HUES48 (cell line): Measurements from ENCODE around the gene SYCP2.

Experiments
- H3K27ac ChIP-seq: one replicate; pipeline ENCODE4 v1.7.0; 2013; ENCODE audit warnings: low read depth, low read length, inconsistent platforms
- H3K27me3 ChIP-seq: 2 replicates; pipeline ENCODE4 v1.6.1; 2013; ENCODE audit warnings: mild to moderate bottlenecking, low read length; ENCODE audit not compliant: control insufficient read depth, insufficient read depth
- H3K36me3 ChIP-seq: 2 replicates; pipeline ENCODE4 v1.6.1; 2013; ENCODE audit warnings: low read length; ENCODE audit not compliant: control insufficient read depth, insufficient read depth
- H3K4me1 ChIP-seq: 2 replicates; pipeline ENCODE4 v1.6.1; 2013; ENCODE audit warnings: mild to moderate bottlenecking, low read length; ENCODE audit not compliant: control insufficient read depth, insufficient read depth
- H3K4me3 ChIP-seq: 2 replicates; pipeline ENCODE4 v1.5.1; 2013; ENCODE audit warnings: mild to moderate bottlenecking, low read depth, low read length
- H3K9ac ChIP-seq: 2 replicates; pipeline ENCODE4 v1.6.1; 2013; ENCODE audit warnings: mild to moderate bottlenecking, low read depth, low read length, moderate library complexity
- H3K9me3 ChIP-seq: 2 replicates; pipeline ENCODE4 v1.6.1; 2013; ENCODE audit warnings: low read length; ENCODE audit not compliant: control insufficient read depth, insufficient read depth

Gene SYCP2

DNA sequence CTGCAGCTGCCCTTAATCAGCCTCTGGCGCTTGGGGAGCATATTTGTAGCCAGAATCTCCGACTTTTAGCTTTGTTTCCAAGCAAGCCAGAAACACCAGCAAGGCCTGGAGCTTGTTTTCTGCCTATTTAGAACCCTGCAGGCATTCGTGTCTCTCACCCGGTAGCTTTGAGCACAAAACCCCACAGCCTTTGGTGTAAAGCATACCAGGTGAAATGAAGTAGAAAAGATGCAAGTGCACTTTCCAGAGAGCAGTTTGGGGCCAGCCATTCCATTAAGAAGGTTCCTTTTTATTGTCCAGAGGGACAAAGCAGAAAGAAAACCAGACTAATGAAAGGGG, 7.5 kb upstream of the SYCP2 start:
- Histone ChIP-seq H3K27ac (peak overlapping the region; percentile 92), H3K36me3 (peaks cover 37% of the 10 kb centered on the region), H3K9me3 (peaks cover 5% of the 10 kb centered on the region), H3K4me1 (peaks cover 17% of the 10 kb centered on the region), H3K27me3 (peaks cover 17% of the 10 kb centered on the region), H3K9ac (peak overlapping the region; percentile 91), H3K4me3 (peak overlapping the region; percentile 75)

DNA sequence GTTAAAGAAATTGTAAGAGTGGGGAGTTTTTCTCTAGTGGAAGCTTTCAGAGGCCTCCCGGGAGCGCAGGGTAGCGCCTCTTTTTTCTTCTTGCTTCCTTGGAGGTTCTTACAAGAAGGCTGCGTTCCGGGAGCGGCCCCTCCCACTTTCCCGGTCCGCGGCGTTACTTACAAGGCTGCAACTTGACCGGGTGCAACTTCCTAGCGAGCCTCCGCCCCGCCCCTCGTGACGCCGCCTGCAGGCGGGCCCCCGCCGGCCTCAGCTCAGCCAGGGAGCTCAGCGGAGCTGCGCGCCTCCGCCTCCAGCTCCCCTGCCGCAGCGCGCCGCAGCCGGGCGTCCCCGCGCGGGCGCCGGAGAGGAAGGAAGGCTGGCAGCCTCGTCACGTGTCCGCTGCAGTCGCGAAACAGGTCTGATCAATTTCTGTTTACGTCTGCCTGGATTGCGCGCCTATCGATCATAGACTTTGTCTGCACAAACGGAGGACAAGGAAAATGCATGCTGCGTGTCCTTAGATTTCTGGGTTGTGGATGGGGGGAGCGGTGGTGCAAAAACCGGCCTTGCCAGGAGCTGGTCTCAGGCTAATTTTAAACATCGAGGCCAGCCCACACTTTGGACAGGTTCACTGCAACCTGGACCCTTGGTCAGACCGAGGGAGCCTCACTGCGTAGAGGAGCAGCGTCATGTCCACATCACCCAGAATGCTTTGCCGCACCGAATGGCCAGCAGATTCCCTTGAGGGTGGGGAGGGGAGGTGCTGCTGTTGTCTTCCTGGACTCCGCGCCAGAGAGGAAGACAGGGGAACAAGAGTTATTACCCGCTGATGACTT, 6.9 kb upstream of the SYCP2 start, which contains the start of the genes FAM217B and PPP1R3D:
TSS of gene FAM217B (plus strand) at position 261 of the 827 bp plus-strand sequence. CDS start 3,555 bp downstream, outside the sequence.
TSS of gene PPP1R3D (minus strand) at position 177 of the 827 bp plus-strand sequence. CDS start 374 bp downstream, outside the sequence.
- peak within 1 kb of the TSS; percentile 92 for H3K27ac ChIP-seq
- peaks cover 37% of the 10 kb centered on the region for H3K36me3 ChIP-seq
- peaks cover 5% of the 10 kb centered on the region for H3K9me3 ChIP-seq
- H3K27me3 ChIP-seq = peaks cover 20% of the 10 kb centered on the region
- H3K4me3 ChIP-seq = peak within 1 kb of the TSS; percentile 75
- H3K4me1 ChIP-seq = peaks cover 13% of the 10 kb centered on the region
- H3K9ac ChIP-seq = peak within 1 kb of the TSS; percentile 91

DNA sequence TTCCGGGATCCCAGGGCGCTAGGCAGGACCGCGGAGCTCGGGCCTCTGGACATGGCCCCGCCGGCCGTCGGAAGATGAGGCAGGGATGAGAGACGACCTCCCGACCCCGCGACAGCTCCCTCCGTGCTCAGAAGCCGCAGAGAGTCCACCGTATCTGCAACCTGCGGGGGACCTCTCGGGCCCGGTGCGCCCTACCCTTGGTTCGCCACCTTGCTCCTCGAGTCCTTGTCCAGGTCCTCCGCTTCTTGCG, 6.4 kb upstream of the SYCP2 start:
- Histone ChIP-seq H3K4me3 (peak overlapping the region; percentile 75), H3K36me3 (peaks cover 31% of the 10 kb centered on the region), H3K27me3 (peaks cover 25% of the 10 kb centered on the region), H3K9me3 (peaks cover 5% of the 10 kb centered on the region), H3K9ac (0 out of 2 replicates have a peak overlapping the region, but pooled peaks have one; percentile 91), H3K4me1 (peaks cover 11% of the 10 kb centered on the region), H3K27ac (peak overlapping the region; percentile 92)

- Histone ChIP-seq H3K4me3 (peak overlapping the region; percentile 75), H3K9me3 (peaks cover 5% of the 10 kb centered on the region), H3K9ac (0 out of 2 replicates have a peak overlapping the region, but pooled peaks have one; percentile 91), H3K27me3 (peaks cover 31% of the 10 kb centered on the region), H3K4me1 (peaks cover 10% of the 10 kb centered on the region), H3K36me3 (peaks cover 26% of the 10 kb centered on the region), H3K27ac (peak overlapping the region; percentile 92)
Measured at GRCh38 chr20:59939052-59939878, 5.8 kb upstream of the SYCP2 start.

DNA sequence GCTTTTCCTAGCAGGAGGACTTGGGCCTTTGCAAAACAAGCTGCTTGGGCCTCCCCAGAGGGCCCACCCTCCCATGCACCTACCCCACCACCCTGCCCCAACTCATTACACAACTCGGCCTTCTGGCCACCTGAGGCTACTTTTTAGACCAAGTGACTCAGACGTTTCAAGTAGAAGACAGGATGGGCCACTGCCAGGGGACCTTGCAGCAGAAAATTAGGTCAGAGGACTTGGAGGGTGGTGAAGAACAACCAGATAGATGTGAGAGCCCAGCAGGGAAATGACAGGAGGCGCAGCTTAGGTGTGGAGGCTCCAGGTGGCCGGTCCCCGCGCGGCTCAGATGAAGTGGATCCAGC, 5.2 kb upstream of the SYCP2 start:
- peaks cover 5% of the 10 kb centered on the region for H3K9me3 ChIP-seq
- no peak overlapping the region for H3K9ac ChIP-seq
- no peak overlapping the region for H3K4me3 ChIP-seq
- no peak overlapping the region for H3K27ac ChIP-seq
- H3K36me3 ChIP-seq = peaks cover 20% of the 10 kb centered on the region
- peaks cover 33% of the 10 kb centered on the region for H3K27me3 ChIP-seq
- H3K4me1 ChIP-seq = peaks cover 12% of the 10 kb centered on the region

GRCh38 chr20:59938221-59938620, 4.8 kb upstream of the SYCP2 start:
- Histone ChIP-seq H3K9me3 (peaks cover 5% of the 10 kb centered on the region), H3K4me3 (no peak overlapping the region), H3K36me3 (peaks cover 15% of the 10 kb centered on the region), H3K27me3 (peaks cover 33% of the 10 kb centered on the region), H3K9ac (no peak overlapping the region), H3K27ac (no peak overlapping the region), H3K4me1 (peaks cover 12% of the 10 kb centered on the region)

DNA sequence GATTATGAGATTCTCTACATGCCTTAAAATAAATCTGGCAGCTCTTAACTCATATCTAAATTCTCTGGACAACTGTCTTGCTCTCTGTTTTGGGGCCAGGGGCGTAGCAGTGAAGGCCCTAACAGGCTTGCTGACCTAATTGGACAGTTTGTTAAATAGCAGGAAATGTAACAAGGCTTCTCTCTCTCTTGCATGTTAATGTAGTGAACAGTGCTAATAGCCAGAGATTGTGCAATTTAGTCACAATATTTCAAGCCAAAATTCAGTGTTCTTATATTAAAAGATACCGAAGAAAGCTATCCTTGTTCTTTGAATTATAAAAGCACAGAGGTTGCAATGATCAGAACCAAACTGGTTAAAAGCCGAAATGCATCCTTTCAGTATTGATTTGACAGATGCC, 3.7 kb upstream of the SYCP2 start:
- no peak overlapping the region for H3K9ac ChIP-seq
- H3K27me3 ChIP-seq = peaks cover 38% of the 10 kb centered on the region
- peaks cover 5% of the 10 kb centered on the region for H3K9me3 ChIP-seq
- H3K4me3 ChIP-seq = no peak overlapping the region
- H3K36me3 ChIP-seq = peaks cover 5% of the 10 kb centered on the region
- H3K27ac ChIP-seq = no peak overlapping the region
- peaks cover 12% of the 10 kb centered on the region for H3K4me1 ChIP-seq

DNA sequence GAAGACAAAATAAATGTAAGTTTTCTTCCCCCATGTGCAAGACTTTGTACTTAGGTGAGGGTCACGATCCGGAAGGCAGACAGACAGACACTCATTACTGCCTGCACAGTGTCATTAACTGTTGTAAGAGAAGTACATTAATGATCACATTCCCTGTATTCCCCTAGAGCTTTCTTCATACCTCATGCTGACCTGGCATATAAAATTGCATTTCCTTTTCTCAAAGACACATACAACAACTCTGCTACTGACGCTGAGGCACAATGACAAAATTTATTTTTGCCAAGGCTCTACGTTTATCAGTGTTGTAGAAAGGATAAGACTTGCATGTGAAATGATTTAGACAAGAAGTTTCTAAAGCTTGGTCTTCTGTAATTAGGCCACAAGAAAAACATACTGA, 3.0 kb upstream of the SYCP2 start:
- H3K27me3 ChIP-seq = peaks cover 38% of the 10 kb centered on the region
- H3K36me3 ChIP-seq = no peaks in the 10 kb centered on the region
- H3K4me3 ChIP-seq = no peak overlapping the region
- no peak overlapping the region for H3K9ac ChIP-seq
- H3K9me3 ChIP-seq = peaks cover 5% of the 10 kb centered on the region
- no peak overlapping the region for H3K27ac ChIP-seq
- H3K4me1 ChIP-seq = peaks cover 13% of the 10 kb centered on the region

DNA sequence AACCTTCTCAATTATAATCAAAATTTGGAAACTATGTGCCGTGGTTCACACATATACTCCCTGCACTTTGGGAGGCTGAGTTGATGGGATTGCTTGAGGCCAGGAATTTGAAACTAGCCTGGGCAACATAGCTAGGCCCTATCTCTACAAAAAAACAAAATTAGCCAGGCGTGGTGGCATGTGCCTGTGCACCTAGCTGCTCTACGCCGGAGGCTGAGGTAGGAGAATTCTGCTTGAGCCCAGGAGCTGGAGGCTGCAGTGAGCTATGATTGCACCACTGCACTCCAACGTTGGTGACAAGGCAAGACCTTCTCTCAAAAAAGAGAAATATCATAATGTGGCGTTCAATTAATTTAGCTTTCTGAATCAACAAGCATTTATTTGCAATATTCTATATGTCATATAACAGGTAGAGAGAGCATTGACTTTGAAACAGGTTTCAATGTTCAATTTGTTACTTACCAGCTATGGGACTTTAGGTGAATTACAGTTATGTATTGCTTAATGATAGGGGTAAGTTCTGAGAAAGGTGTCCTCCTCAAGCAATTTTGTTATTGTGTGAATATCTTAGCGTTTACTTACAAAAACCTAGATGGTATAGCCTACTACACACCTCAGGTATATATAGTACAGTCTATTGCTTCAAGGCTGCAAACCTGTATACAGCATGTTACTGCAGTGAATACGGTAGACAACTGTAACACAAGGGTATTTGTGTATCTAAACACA, 2.2 kb upstream of the SYCP2 start:
- Histone ChIP-seq H3K27me3 (peaks cover 38% of the 10 kb centered on the region), H3K9ac (no peak overlapping the region), H3K9me3 (peaks cover 5% of the 10 kb centered on the region), H3K27ac (no peak overlapping the region), H3K36me3 (no peaks in the 10 kb centered on the region), H3K4me3 (no peak overlapping the region), H3K4me1 (peaks cover 8% of the 10 kb centered on the region)

DNA sequence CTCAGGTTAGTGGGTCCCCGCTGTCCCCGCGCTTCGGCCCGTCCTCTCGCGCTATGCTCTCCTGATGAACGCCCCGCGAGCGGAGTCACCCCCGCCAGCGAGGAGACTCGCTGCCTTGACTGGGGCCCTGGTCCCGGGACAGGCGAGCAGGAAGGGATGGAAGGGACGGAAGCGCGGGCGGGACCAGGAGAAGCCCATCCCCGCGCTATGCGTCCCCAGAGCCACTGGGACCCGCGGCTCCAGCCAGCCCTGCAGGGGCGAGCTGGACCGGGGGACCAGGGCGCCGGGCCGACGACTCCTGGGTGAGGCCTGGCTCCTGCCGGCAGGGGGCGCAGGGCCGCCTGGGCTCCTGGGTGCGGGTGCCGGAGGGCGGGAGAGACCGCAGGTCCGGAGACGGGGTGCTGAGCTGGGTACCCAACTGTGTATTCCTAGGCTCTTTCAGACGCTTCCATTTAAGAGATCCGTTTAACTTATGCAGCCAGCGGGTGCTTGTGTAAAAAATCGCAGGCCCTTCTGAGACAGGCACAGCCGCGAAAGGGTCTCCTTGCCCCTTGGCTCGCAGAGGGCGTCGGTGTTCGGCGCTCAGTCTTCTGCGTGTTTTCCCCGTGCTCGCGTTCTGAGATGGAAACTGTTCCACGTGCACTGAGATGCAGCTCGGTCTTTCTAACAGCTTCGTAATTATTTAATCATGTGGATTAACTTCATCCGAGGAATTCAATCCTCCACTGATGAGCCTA, 580 bp upstream of the SYCP2 start:
- H3K9me3 ChIP-seq = peaks cover 2% of the 10 kb centered on the region
- H3K4me1 ChIP-seq = peaks cover 8% of the 10 kb centered on the region
- peak overlapping the region; percentile 57 for H3K4me3 ChIP-seq
- peaks cover 34% of the 10 kb centered on the region for H3K27me3 ChIP-seq
- H3K27ac ChIP-seq = no peak overlapping the region
- no peak overlapping the region for H3K9ac ChIP-seq
- no peaks in the 10 kb centered on the region for H3K36me3 ChIP-seq
